GM18867 (cell line): ENCODE measurements around the gene NEURL1.

ENCODE experiments used
- ATAC-seq: cut with Tn5 transposase; IDR thresholded peaks from one replicate; pipeline ENCODE4 v1.9.1; 2021; ENCODE audit warnings: mild to moderate bottlenecking, moderate library complexity; ENCODE audit not compliant: unreplicated experiment

Gene NEURL1

GRCh38 chr10:103544657-103545310 is 51.3 kb downstream of the NEURL1 start:
- ATAC-seq, result no peak

GRCh38 chr10:103545366-103545765 is 51.9 kb downstream of the NEURL1 start:
- ATAC-seq, result no peak

- ATAC-seq, result no peak
Measured at GRCh38 chr10:103545771-103546281, 52.3 kb downstream of the NEURL1 start.

DNA sequence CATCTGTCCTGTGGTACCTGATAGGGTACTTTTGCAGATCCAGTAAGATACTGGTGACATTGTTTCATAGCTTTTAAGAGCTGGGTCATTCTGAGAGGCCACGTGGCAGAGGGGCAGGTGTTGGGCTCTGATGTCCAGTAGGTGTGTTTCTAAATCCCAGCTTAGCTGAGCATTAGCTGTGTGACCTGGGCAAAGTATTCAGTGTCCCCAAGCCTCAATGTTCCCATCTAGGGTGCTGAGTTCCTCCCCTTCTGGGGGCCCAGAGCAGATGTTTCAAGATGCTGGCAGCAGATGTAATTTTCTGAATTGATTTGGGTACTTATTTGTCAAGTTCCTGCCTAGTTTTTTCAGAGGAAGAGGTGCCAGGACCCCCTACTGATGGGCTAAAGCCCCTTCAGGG is 52.9 kb downstream of the NEURL1 start:
- no peak for ATAC-seq

GRCh38 chr10:103547391-103547946 is 54.0 kb downstream of the NEURL1 start:
- no peak for ATAC-seq

DNA sequence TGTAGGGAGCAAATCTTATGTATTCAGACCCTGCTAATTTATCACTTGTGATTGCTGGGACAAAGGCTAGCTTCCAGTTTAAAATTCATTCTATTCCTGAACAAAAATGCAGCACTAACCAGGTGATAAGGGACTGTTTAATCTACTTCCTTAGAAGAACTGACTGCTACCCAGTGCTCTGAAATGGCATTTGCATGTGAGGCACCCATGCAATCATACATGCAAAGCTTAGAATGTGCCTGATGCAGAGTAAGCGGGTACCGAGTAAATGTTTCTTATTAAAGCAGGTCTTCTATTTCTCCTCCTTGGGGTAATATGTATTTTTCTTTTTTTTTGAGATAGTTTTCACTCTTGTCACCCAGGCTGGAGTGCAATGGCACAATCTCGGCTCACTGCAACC is 54.5 kb downstream of the NEURL1 start:
- no peak for ATAC-seq

DNA sequence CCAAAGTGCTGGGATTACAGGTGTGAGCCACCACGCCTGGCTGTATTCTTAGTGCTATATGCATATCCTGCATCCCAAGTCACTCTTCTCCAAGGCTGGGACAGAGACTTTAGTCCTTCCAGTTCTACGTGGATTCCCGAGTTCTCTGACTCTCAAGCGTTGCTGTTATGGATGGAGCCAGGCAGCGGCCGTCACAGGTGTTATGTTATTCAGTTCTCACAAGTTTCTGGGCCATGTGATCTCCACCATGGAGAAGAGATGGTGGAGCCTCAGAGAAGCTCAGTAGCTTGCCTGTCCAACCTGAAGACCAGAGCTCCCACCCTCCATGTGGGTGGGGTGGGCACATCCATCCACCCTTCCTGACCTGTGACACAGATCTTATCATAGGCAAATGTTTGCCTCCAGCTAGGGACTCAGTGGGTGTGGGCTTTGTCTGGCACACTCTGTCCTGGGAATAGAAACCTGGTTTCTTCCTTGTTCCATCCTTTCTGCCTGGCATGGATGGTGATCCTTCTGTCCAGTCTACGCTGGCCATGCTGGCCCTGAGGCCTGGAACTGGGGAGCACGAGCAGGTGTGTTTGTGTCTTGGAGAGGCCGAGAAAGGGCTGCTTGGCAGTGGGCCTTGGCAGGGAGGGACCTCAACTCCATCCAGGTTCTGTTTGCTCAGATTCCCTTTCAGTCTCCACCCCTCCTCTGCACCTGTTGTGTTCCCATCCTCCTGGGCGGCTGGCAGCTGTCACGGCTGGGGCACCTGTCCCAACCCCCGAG is 55.3 kb downstream of the NEURL1 start:
- ATAC-seq, result no peak

- ATAC-seq, result no peak
Measured at GRCh38 chr10:103549349-103549685, 55.8 kb downstream of the NEURL1 start.

DNA sequence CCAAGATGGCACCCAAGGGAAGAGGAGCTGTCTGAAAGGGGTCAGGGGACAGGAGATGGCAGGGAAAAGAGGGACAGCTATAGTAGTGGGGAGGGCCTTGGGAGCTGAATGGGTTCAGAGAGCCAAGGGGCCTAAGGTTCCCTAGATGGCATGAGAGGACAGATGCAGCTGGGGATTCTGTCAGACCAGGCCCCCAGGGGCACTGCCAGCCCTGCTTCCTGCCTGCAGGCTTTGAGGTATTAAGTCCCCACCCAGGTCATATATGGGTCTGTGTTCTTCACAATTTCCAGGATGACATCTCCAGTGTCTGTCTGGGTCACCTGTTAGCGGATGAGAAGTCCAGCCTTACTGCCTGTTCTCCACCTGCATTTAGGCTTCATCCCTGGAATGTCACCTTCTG is 56.7 kb downstream of the NEURL1 start:
- no peak for ATAC-seq

- no peak for ATAC-seq
Measured at GRCh38 chr10:103551619-103552602, 58.4 kb downstream of the NEURL1 start.

DNA sequence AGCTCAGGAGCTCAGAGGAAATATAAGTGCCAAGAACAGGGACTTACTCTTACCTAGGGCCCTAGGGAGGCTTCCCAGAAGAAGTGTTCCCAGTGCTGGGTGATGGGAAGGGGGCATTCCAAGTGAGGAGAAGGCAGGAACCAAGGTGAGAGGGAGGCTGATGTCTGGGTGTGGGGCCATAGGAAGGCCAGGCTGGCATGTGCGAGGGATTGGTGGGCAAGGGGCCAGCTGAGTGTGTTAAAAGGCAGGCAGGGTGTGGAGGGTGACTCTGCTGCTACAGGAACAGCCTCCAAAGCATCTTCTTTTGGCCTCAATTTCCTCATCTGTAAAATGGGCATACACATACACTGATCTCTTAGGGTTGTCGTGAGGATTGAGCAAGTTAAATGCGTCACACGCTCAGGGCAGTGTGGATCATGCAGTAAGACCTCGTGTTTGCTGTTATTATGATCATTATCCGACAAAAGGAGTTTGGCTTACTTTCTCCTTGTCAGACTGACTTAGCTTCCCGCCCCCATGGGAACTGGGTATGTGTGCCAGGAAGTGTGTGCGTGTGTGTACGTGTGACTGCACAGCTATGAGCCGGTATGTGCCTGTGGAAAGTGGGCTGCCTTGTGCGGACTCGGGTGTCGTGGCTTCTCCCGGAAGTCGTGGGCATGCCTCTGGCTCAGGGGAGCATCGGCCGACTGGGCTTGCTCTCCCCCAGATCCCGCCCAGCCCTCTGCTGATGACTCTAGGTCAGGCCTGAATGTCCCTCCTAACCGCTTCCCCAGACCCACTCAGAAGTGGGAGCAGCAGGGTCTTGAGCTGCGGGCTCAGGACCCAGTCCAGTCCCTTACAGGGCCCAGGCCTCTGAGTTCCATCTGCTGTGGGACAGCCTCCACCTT is 59.6 kb downstream of the NEURL1 start:
- no peak for ATAC-seq

GRCh38 chr10:103553743-103554487 is 60.4 kb downstream of the NEURL1 start:
- ATAC-seq, result no peak

GRCh38 chr10:103554488-103555324 is 61.2 kb downstream of the NEURL1 start:
- ATAC-seq, result no peak

GRCh38 chr10:103555325-103555649 is 61.8 kb downstream of the NEURL1 start:
- no peak for ATAC-seq

DNA sequence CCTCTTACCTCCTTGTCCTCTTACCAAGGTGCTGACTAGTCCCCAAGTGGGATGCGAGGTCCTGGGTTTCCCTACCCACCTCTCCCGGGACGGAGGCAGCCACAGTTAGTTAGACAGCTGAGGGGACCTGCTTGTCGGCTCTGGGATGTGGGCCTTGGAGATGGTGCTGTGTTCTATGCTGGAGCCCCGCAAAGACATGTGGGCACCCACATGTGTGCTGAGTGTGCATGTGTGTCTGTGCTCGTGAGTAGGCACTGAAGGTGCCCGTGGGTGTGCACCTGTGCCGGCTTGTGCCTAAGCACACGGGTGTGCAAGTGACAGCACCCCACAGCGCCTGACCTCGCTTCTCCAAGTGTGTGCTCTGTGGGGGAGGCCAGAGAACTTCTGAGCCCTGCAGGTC is 62.2 kb downstream of the NEURL1 start:
- ATAC-seq, result no peak

- no peak for ATAC-seq
Measured at GRCh38 chr10:103556383-103557007, 63.0 kb downstream of the NEURL1 start.

- no peak for ATAC-seq
Measured at GRCh38 chr10:103557455-103557854, 64.0 kb downstream of the NEURL1 start.

- no peak for ATAC-seq
Measured at GRCh38 chr10:103558911-103559310, 65.4 kb downstream of the NEURL1 start.
